Stomach (tissue), 9 donors: Measurements from ENCODE around the gene C8A. TPM values are rescaled to one million over a fixed set of nuclear protein-coding genes. Genes with fewer than 3 reads are reported as not detected.

Experiments used
- DNase-seq, 2 donors: peaks; one replicate each; pipeline versions ENCODE4 v3.0.0 to v3.0.0-alpha.2; 2013 to 2019
- H3K27ac ChIP-seq, 5 donors: fragments of 200-600 bp in 4 of 5; sonication (generic) in 4 of 5; one replicate each; pipeline ENCODE4 v1.5.1; 2013 to 2019; ENCODE audit warnings: mild to moderate bottlenecking in 1 of 5, moderate library complexity in 1 of 5
- H3K27me3 ChIP-seq, 3 donors: fragments of 200-600 bp; sonication (generic); one replicate each; pipeline ENCODE4 v1.5.1; 2017 to 2019; ENCODE audit warnings: mixed run types in 1 of 3
- H3K36me3 ChIP-seq, 4 donors: fragments of 200-600 bp; sonication (generic); 1 replicate in 3 of 4; 2 replicates in 1 of 4; pipeline ENCODE4 v1.5.1; 2016 to 2019
- H3K4me1 ChIP-seq, 4 donors: fragments of 200-600 bp; sonication (generic); one replicate each; pipeline ENCODE4 v1.5.1; 2016 to 2019
- H3K4me3 ChIP-seq, 4 donors: fragments of 200-600 bp; sonication (generic) in 3 of 4; one replicate each; pipeline ENCODE4 v1.5.1; 2016 to 2019; ENCODE audit warnings: mild to moderate bottlenecking in 1 of 4
- H3K9me3 ChIP-seq, 4 donors: fragments of 200-600 bp; sonication (generic); one replicate each; pipeline ENCODE4 v1.5.1; 2016 to 2019
- EP300 ChIP-seq: sonication (generic); formaldehyde crosslinking; IDR thresholded peaks from one replicate; pipeline ENCODE4 v1.6.1; 2017; ENCODE audit warnings: antibody characterized with exemption
- POLR2A ChIP-seq, 4 donors: fragments of 450-650 bp; IDR thresholded peaks; one replicate each; pipeline ENCODE4 v1.6.1; 2016; ENCODE audit warnings: antibody characterized with exemption in 4 of 4, control low read depth in 2 of 4, mild to moderate bottlenecking in 1 of 4, moderate library complexity in 1 of 4
- POLR2AphosphoS5 ChIP-seq, 3 donors: sonication (generic); formaldehyde crosslinking; IDR thresholded peaks; one replicate each; pipeline ENCODE4 v1.6.1; 2016; ENCODE audit warnings: antibody characterized with exemption in 3 of 3
- WGBS, 5 donors: extraction: QIAGEN DNeasy Blood & Tissue Kit in 3 of 5; methylation state at CpG; one replicate each; pipeline versions ENCODE4 v1.1.5 to v1.1.7; 2013 to 2018; 5-methylcytosine and 5-hydroxymethylcytosine counted together
- intact Hi-C: fragments of 100-400 bp; cut with DNase I; formaldehyde crosslinking; loops from one replicate; pipeline ENCODE4 v1.15.1; 2023; ENCODE audit warnings: low total_unique reads
- polyA plus RNA-seq, 3 donors: library from polyadenylated mRNA; stranded (reverse); fragments of 200-250 nt; gene quantifications; one replicate each; pipeline ENCODE4 v1.2.3, GENCODE V29; 2013
- total RNA-seq, 5 donors: library from RNA; depleted of rRNA; stranded (reverse); fragments of >200 nt; gene quantifications; one replicate each; pipeline versions ENCODE4 v1.1.0 to v1.2.3, GENCODE V29; 2014 to 2016
- TF ChIP-seq, protein P1 (sequence below), 7 experiments: fragments of 450-650 bp in 4 of 7; fragments of 200-600 bp in 3 of 7; sonication (generic) in 3 of 7; IDR thresholded peaks; one replicate each; pipeline ENCODE4 v1.5.1; 2016 to 2019; ENCODE audit warnings: antibody characterized with exemption in 7 of 7, control low read depth in 2 of 7, mild to moderate bottlenecking in 1 of 7
- donor health status: healthy with polysubstance abuse.
- donor health status: Bipolar disorder and iron deficiency.
- donor health status: healthy.

The C8A gene
- total and polyA plus RNA-seq, 8 donors, result 0.25 to 0.38 TPM; not detected in 6

DNA sequence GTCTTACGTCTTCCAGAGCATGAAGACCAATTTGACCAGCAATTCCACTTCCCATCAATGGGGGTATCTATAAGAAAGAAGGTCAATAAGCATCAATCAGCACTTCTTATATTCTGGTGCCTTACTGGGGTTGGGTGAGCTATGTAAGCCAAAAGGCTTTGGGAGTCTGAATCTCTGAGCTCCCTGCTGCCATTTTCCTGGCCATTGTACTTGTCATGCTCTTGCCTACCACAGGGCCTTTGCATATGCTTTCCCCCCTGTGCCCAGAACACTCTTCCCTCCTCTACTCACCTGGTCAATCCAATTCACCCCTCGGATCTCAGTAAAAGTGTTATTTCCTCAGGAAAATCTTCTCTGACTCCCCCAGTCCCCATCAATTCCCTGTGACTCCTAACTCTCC lies 74.9 kb downstream of the C8A start:
- Histone ChIP-seq H3K27me3 (no peaks in the 10 kb centered on the region), H3K4me1 (no peaks in the 10 kb centered on the region), H3K36me3 (no peaks in the 10 kb centered on the region), H3K4me3 (no peak overlapping the region), H3K27ac (no peak overlapping the region), H3K9me3 (no peaks in the 10 kb centered on the region)
- WGBS, 5 donors, result 84 to 93% (median 88%) methylated on average over 2 of the region's 2 CpGs
- TF ChIP-seq POLR2AphosphoS5 (IDR thresholded peaks at IDR 0.05), result no peak
- TF ChIP-seq POLR2A (IDR thresholded peaks at IDR 0.05), result no peak
- TF ChIP-seq, protein P1, sequence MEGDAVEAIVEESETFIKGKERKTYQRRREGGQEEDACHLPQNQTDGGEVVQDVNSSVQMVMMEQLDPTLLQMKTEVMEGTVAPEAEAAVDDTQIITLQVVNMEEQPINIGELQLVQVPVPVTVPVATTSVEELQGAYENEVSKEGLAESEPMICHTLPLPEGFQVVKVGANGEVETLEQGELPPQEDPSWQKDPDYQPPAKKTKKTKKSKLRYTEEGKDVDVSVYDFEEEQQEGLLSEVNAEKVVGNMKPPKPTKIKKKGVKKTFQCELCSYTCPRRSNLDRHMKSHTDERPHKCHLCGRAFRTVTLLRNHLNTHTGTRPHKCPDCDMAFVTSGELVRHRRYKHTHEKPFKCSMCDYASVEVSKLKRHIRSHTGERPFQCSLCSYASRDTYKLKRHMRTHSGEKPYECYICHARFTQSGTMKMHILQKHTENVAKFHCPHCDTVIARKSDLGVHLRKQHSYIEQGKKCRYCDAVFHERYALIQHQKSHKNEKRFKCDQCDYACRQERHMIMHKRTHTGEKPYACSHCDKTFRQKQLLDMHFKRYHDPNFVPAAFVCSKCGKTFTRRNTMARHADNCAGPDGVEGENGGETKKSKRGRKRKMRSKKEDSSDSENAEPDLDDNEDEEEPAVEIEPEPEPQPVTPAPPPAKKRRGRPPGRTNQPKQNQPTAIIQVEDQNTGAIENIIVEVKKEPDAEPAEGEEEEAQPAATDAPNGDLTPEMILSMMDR (IDR thresholded peaks at IDR 0.05), result no peak
- TF ChIP-seq EP300, result no peak
- no peak for DNase-seq
- intact Hi-C loops, result no loop called here

DNA sequence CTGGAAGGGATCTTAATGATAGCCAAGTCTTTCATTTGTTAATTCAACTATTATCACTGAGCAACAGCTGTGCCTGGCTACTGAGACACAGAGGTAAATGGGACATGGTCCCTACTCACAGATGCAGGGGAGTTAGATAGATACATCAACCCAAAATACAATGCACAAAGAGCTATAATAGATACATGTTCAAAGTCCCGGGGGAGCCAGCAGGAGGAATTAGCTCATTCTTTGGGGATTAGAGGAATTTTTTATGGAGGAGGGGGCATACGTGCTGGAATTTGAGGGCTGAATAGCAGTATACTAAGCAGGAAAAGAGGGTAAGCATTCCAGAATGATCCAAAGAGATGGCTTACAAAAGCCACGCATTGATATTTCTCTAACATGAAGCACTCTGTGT lies 76.6 kb downstream of the C8A start:
- TF ChIP-seq EP300, result no peak
- TF ChIP-seq, protein P1 (IDR thresholded peaks at IDR 0.05), result no peak
- no peak for TF ChIP-seq POLR2AphosphoS5 (IDR thresholded peaks at IDR 0.05)
- no peak for TF ChIP-seq POLR2A (IDR thresholded peaks at IDR 0.05)
- DNase-seq, result no peak
- WGBS, 5 donors, result 57 to 79% (median 68%) methylated on average over 3 of the region's 3 CpGs
- Histone ChIP-seq H3K27ac (no peak overlapping the region), H3K9me3 (no peaks in the 10 kb centered on the region), H3K4me1 (no peaks in the 10 kb centered on the region), H3K27me3 (no peaks in the 10 kb centered on the region), H3K36me3 (no peaks in the 10 kb centered on the region), H3K4me3 (no peak overlapping the region)
- intact Hi-C loops, result no loop called here

DNA sequence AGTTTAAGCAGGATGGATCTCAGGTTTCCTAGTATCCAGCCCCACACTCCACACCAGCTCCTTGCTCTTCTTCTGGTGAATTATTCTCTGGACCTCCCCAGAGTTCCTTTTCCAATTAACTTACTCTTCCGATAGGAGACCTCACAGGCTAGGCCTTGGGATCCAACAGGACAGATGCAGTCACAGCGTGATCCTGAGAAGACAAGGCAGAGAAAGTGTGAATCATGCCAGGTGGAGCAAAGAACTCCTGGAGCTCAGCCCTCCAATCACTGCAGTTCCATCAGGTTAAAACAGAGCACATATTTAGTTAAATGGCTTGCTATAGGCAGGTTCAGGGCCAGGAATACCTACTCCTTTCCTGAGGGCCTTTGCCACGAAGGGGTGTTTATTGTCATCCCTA lies 77.1 kb downstream of the C8A start:
- Histone ChIP-seq H3K4me1 (no peaks in the 10 kb centered on the region), H3K9me3 (no peaks in the 10 kb centered on the region), H3K36me3 (no peaks in the 10 kb centered on the region), H3K27me3 (no peaks in the 10 kb centered on the region), H3K4me3 (no peak overlapping the region), H3K27ac (no peak overlapping the region)
- TF ChIP-seq EP300, result no peak
- TF ChIP-seq, protein P1 (IDR thresholded peaks at IDR 0.05), result no peak
- TF ChIP-seq POLR2A (IDR thresholded peaks at IDR 0.05), result no peak
- no peak for TF ChIP-seq POLR2AphosphoS5 (IDR thresholded peaks at IDR 0.05)
- DNase-seq, result no peak
- 75 to 89% (median 84%) methylated on average over 3 of the region's 3 CpGs for WGBS, 5 donors
- intact Hi-C loops, result no loop called here

DNA sequence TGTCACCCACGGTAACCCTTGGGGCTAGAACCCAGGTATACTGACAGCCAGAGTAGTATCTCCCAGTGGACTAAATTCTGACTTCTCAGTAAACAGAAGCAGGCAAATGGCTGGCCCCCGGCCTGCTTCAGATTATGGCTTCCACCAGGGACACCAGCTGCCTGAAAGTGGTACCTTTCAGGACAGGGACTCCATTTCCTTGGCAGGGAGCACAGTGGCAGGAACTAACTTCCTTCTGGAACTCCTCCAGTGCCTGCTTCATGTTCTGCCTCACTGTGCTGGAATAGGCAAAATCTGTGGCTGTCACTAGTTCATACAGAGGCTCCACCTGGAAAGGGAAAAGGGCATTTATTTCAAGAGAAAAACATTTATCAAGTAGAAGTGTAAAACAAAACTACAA lies 78.6 kb downstream of the C8A start:
- no peak overlapping the region for H3K4me3 ChIP-seq
- H3K27me3 ChIP-seq, result no peaks in the 10 kb centered on the region
- no peak for DNase-seq
- H3K4me1 ChIP-seq, result no peaks in the 10 kb centered on the region
- intact Hi-C loops, result no loop called here
- no peaks in the 10 kb centered on the region for H3K36me3 ChIP-seq
- TF ChIP-seq POLR2A (IDR thresholded peaks at IDR 0.05) (no peak), POLR2AphosphoS5 (IDR thresholded peaks at IDR 0.05) (no peak), EP300 (no peak)
- TF ChIP-seq, protein P1 (IDR thresholded peaks at IDR 0.05), result no peak
- no peak overlapping the region for H3K27ac ChIP-seq
- H3K9me3 ChIP-seq, result no peaks in the 10 kb centered on the region
- WGBS, 5 donors, result 62 to 82% (median 75%) methylated on average over 2 of the region's 2 CpGs
